Spleen (tissue), 13 donors: ENCODE data around the gene DCX. TPM values are rescaled to one million over a fixed set of nuclear protein-coding genes. Genes with fewer than 3 reads are reported as not detected.
A peak's percentile ranks its signal among the peaks of the same experiment; 100 is the strongest.

ENCODE experiments used
- DNase-seq: peaks from one replicate; pipeline ENCODE4 v3.0.0-alpha.2; 2020
- H3K27ac ChIP-seq, 8 donors: fragments of 200-600 bp; sonication (generic) in 7 of 8; 1 replicate in 4 of 8; 2 replicates in 4 of 8; pipeline versions ENCODE4 v1.5.0 to v1.8.0; 2016 to 2021; ENCODE audit warnings: inconsistent platforms in 4 of 8, mild to moderate bottlenecking in 4 of 8, moderate library complexity in 1 of 8
- H3K27me3 ChIP-seq, 7 donors: fragments of 200-600 bp; sonication (generic) in 6 of 7; replicated peaks in 1 of 7; 1 replicate in 4 of 7; 2 replicates in 3 of 7; pipeline versions ENCODE4 v1.5.0 to v1.8.0; 2016 to 2021; ENCODE audit warnings: inconsistent platforms in 3 of 7, mild to moderate bottlenecking in 1 of 7
- H3K36me3 ChIP-seq, 6 donors: fragments of 200-600 bp; sonication (generic) in 5 of 6; 1 replicate in 4 of 6; 2 replicates in 2 of 6; pipeline versions ENCODE4 v1.5.0 to v1.8.0; 2016 to 2021; ENCODE audit warnings: inconsistent platforms in 2 of 6
- H3K4me1 ChIP-seq, 6 donors: fragments of 200-600 bp; sonication (generic) in 5 of 6; 1 replicate in 3 of 6; 2 replicates in 3 of 6; pipeline versions ENCODE4 v1.5.0 to v1.8.0; 2016 to 2021; ENCODE audit warnings: inconsistent platforms in 3 of 6
- H3K4me3 ChIP-seq, 8 donors: fragments of 200-600 bp; sonication (generic) in 7 of 8; 1 replicate in 4 of 8; 2 replicates in 4 of 8; pipeline versions ENCODE4 v1.5.0 to v1.8.0; 2016 to 2021; ENCODE audit warnings: inconsistent platforms in 4 of 8, mild to moderate bottlenecking in 4 of 8, moderate library complexity in 2 of 8
- H3K9me3 ChIP-seq, 8 donors: fragments of 200-600 bp; sonication (generic) in 7 of 8; 1 replicate in 4 of 8; 2 replicates in 4 of 8; pipeline versions ENCODE4 v1.5.0 to v1.8.0; 2016 to 2021; ENCODE audit warnings: inconsistent platforms in 4 of 8
- CTCF ChIP-seq, 11 experiments: fragments of 200-600 bp in 7 of 11; fragments of 450-650 bp in 4 of 11; sonication (generic) in 4 of 11; IDR thresholded peaks in 8 of 11; conservative IDR thresholded peaks in 3 of 11; 1 replicate in 7 of 11; 2 replicates in 4 of 11; pipeline versions ENCODE4 v1.4.0 to v1.8.0; 2016 to 2021; ENCODE audit warnings: antibody characterized with exemption in 11 of 11, inconsistent platforms in 4 of 11, mild to moderate bottlenecking in 1 of 11
- POLR2A ChIP-seq, 3 donors: fragments of 450-650 bp; IDR thresholded peaks; one replicate each; pipeline ENCODE4 v1.5.1; 2017; ENCODE audit warnings: antibody characterized with exemption in 3 of 3, mild to moderate bottlenecking in 1 of 3
- POLR2AphosphoS5 ChIP-seq, 3 donors: sonication (generic); formaldehyde crosslinking; IDR thresholded peaks; one replicate each; pipeline ENCODE4 v1.5.1; 2017; ENCODE audit warnings: antibody characterized with exemption in 3 of 3
- WGBS, 5 donors: extraction: QIAGEN DNeasy Blood & Tissue Kit in 3 of 5; methylation state at CpG; one replicate each; pipeline versions ENCODE4 v1.1.5 to v1.1.7; 2013 to 2018; 5-methylcytosine and 5-hydroxymethylcytosine counted together
- intact Hi-C: fragments of 100-400 bp; cut with DNase I; formaldehyde crosslinking; loops from one replicate; pipeline ENCODE4 v1.15.0; 2023; ENCODE audit warnings: low total_unique reads
- long read RNA-seq, 2 donors: transcript quantifications; one replicate each; lab custom pipeline, GENCODE V29; 2026
- polyA plus RNA-seq, 3 donors: library from polyadenylated mRNA; stranded (reverse); fragments of 200-250 nt; gene quantifications; one replicate each; pipeline ENCODE4 v1.2.1, GENCODE V29; 2013
- total RNA-seq, 7 donors: library from RNA; depleted of rRNA in 3 of 7; stranded (reverse); fragments of >200 nt in 3 of 7; fragmentation: NEBNext Ultra II Directional in 4 of 7; extraction: Animal tissue kit (Norgen Biotek cat#: 25700) in 4 of 7; gene quantifications; one replicate each; pipeline versions ENCODE4 v1.1.0 to v1.2.1, GENCODE V29; 2016 to 2021
- donor health status: healthy with polysubstance abuse.
- donor health status: DM: no; HTN: no; CAD: no; lungs with moderate emphysema.
- donor health status: DM: no; HTN: no; CAD: no.
- donor health status: Bipolar disorder and iron deficiency.
- donor health status: healthy.
- donor health status: DM: no; HTN: no; CAD: no.
- donor health status: DM: yes; HTN: yes; CAD: no.

The DCX gene
- under 1 TPM in 1 of 7 donors, not detected in 6; 0.06 TPM for total RNA-seq
- polyA plus RNA-seq: under 1 TPM in 2 of 3 donors, not detected in 1; 0.02 TPM
- long read RNA-seq, donor 1: 0 reads
- long read RNA-seq, donor 2: 0 reads

- TF ChIP-seq CTCF (IDR thresholded peaks at IDR 0.05 in 8 of 11, conservative IDR thresholded peaks at IDR 0.05 in 3 of 11) (no peak), POLR2A (IDR thresholded peaks at IDR 0.05) (no peak)
- Histone ChIP-seq H3K9me3 (no peaks in the 10 kb centered on the region), H3K4me1 (no peaks in the 10 kb centered on the region), H3K27ac (no peak within 1 kb of the TSS), H3K36me3 (no peaks in the 10 kb centered on the region), H3K27me3 (peaks cover 0 to 25% (median 0%) of the 10 kb centered on the region in 7 donors), H3K4me3 (no peak within 1 kb of the TSS)
- no peak for DNase-seq
- 8 to 14% (median 9%) methylated on average over 3 of the region's 3 CpGs for WGBS, 5 donors
- intact Hi-C loops: no loop called here
These were observed at the start of gene DCX for GRCh38 chrX:111411983-111412382. TSS of gene DCX (minus strand) at chrX:111412192. CDS start at chrX:111410398, 1,794 bp downstream.

GRCh38 chrX:111460607-111461006, 48.6 kb upstream of the DCX start:
- no peak overlapping the region for H3K4me3 ChIP-seq
- intact Hi-C loops: no loop called here
- H3K27ac ChIP-seq: peak overlapping the region in 3 of 8 donors; percentile 4 to 7 (median 4)
- H3K27me3 ChIP-seq: no peaks in the 10 kb centered on the region
- no peaks in the 10 kb centered on the region for H3K36me3 ChIP-seq
- no peaks in the 10 kb centered on the region for H3K4me1 ChIP-seq
- DNase-seq: no peak
- no peak for TF ChIP-seq POLR2A (IDR thresholded peaks at IDR 0.05)
- no peak for TF ChIP-seq POLR2AphosphoS5 (IDR thresholded peaks at IDR 0.05)
- no peak for TF ChIP-seq CTCF (IDR thresholded peaks at IDR 0.05 in 8 of 11, conservative IDR thresholded peaks at IDR 0.05 in 3 of 11)
- H3K9me3 ChIP-seq: no peaks in the 10 kb centered on the region

GRCh38 chrX:111447298-111447697, 35.3 kb upstream of the DCX start:
- H3K27me3 ChIP-seq: peaks cover 0 to 21% (median 0%) of the 10 kb centered on the region in 7 donors
- H3K4me1 ChIP-seq: no peaks in the 10 kb centered on the region
- WGBS, 5 donors: 11 to 53% (median 28%) methylated on average over 3 of the region's 3 CpGs
- no peak overlapping the region for H3K4me3 ChIP-seq
- H3K9me3 ChIP-seq: no peaks in the 10 kb centered on the region
- no peak for DNase-seq
- H3K27ac ChIP-seq: no peak overlapping the region
- no peaks in the 10 kb centered on the region for H3K36me3 ChIP-seq
- no peak for TF ChIP-seq POLR2AphosphoS5 (IDR thresholded peaks at IDR 0.05)
- TF ChIP-seq POLR2A (IDR thresholded peaks at IDR 0.05): no peak
- TF ChIP-seq CTCF (IDR thresholded peaks at IDR 0.05 in 8 of 11, conservative IDR thresholded peaks at IDR 0.05 in 3 of 11): no peak
- intact Hi-C loops: no loop called here

- no peaks in the 10 kb centered on the region for H3K4me1 ChIP-seq
- WGBS, 5 donors: 33 to 53% (median 45%) methylated on average over 3 of the region's 3 CpGs
- DNase-seq: no peak
- H3K9me3 ChIP-seq: no peaks in the 10 kb centered on the region
- no peak overlapping the region for H3K4me3 ChIP-seq
- intact Hi-C loops: no loop called here
- TF ChIP-seq POLR2A (IDR thresholded peaks at IDR 0.05): no peak
- peak in 8 of 11 experiments; percentile 19 to 46 (median 36) for TF ChIP-seq CTCF (IDR thresholded peaks at IDR 0.05 in 8 of 11, conservative IDR thresholded peaks at IDR 0.05 in 3 of 11)
- H3K27me3 ChIP-seq: peaks cover 0 to 21% (median 0%) of the 10 kb centered on the region in 7 donors
- no peak overlapping the region for H3K27ac ChIP-seq
- H3K36me3 ChIP-seq: no peaks in the 10 kb centered on the region
These were observed 33.5 kb upstream of the DCX start for GRCh38 chrX:111445485-111445884.
